HL-60 (cell line): ENCODE data around the gene ANKRD13D.

Experiments used
- CTCF ChIP-seq: IDR thresholded peaks from one replicate; pipeline ENCODE4 v1.5.1; 2011; ENCODE audit warnings: low read length, control low read depth, inconsistent platforms; ENCODE audit not compliant: insufficient read depth
- GABPA ChIP-seq: IDR thresholded peaks from 2 replicates; pipeline ENCODE4 v1.6.1; 2012; ENCODE audit warnings: low read depth
- POLR2AphosphoS5 ChIP-seq: IDR thresholded peaks from 2 replicates; pipeline ENCODE4 v1.6.1; 2012; ENCODE audit warnings: low read depth
- SPI1 ChIP-seq: IDR thresholded peaks from 2 replicates; pipeline ENCODE4 v1.6.1; 2012; ENCODE audit warnings: low read depth, mild to moderate bottlenecking, borderline replicate concordance
- TF ChIP-seq, protein P1 (sequence below): IDR thresholded peaks from 2 replicates; pipeline ENCODE4 v1.6.1; 2012; ENCODE audit warnings: low read depth; ENCODE audit not compliant: insufficient replicate concordance

- TF ChIP-seq CTCF = no peak
- no peak for TF ChIP-seq POLR2AphosphoS5
- TF ChIP-seq, protein P1, sequence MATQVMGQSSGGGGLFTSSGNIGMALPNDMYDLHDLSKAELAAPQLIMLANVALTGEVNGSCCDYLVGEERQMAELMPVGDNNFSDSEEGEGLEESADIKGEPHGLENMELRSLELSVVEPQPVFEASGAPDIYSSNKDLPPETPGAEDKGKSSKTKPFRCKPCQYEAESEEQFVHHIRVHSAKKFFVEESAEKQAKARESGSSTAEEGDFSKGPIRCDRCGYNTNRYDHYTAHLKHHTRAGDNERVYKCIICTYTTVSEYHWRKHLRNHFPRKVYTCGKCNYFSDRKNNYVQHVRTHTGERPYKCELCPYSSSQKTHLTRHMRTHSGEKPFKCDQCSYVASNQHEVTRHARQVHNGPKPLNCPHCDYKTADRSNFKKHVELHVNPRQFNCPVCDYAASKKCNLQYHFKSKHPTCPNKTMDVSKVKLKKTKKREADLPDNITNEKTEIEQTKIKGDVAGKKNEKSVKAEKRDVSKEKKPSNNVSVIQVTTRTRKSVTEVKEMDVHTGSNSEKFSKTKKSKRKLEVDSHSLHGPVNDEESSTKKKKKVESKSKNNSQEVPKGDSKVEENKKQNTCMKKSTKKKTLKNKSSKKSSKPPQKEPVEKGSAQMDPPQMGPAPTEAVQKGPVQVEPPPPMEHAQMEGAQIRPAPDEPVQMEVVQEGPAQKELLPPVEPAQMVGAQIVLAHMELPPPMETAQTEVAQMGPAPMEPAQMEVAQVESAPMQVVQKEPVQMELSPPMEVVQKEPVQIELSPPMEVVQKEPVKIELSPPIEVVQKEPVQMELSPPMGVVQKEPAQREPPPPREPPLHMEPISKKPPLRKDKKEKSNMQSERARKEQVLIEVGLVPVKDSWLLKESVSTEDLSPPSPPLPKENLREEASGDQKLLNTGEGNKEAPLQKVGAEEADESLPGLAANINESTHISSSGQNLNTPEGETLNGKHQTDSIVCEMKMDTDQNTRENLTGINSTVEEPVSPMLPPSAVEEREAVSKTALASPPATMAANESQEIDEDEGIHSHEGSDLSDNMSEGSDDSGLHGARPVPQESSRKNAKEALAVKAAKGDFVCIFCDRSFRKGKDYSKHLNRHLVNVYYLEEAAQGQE = no peak
- no peak for TF ChIP-seq GABPA
- TF ChIP-seq SPI1 = no peak
Measured at GRCh38 chr11:67245046-67245445, 44.1 kb upstream of the ANKRD13D start.
